ENCODE measurements around the gene PEX14. TPM values are rescaled to one million over a fixed set of nuclear protein-coding genes. Genes with fewer than 3 reads are reported as not detected.
A peak's percentile ranks its signal among the peaks of the same experiment; 100 is the strongest.
"Not testable (repeated sequence)": the region's sequence is repeated elsewhere in the genome, so short reads cannot be mapped to it uniquely, and the experiment has no call there.

The PEX14 gene, protein sequence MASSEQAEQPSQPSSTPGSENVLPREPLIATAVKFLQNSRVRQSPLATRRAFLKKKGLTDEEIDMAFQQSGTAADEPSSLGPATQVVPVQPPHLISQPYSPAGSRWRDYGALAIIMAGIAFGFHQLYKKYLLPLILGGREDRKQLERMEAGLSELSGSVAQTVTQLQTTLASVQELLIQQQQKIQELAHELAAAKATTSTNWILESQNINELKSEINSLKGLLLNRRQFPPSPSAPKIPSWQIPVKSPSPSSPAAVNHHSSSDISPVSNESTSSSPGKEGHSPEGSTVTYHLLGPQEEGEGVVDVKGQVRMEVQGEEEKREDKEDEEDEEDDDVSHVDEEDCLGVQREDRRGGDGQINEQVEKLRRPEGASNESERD
- 9.2 TPM for total RNA-seq

DNA sequence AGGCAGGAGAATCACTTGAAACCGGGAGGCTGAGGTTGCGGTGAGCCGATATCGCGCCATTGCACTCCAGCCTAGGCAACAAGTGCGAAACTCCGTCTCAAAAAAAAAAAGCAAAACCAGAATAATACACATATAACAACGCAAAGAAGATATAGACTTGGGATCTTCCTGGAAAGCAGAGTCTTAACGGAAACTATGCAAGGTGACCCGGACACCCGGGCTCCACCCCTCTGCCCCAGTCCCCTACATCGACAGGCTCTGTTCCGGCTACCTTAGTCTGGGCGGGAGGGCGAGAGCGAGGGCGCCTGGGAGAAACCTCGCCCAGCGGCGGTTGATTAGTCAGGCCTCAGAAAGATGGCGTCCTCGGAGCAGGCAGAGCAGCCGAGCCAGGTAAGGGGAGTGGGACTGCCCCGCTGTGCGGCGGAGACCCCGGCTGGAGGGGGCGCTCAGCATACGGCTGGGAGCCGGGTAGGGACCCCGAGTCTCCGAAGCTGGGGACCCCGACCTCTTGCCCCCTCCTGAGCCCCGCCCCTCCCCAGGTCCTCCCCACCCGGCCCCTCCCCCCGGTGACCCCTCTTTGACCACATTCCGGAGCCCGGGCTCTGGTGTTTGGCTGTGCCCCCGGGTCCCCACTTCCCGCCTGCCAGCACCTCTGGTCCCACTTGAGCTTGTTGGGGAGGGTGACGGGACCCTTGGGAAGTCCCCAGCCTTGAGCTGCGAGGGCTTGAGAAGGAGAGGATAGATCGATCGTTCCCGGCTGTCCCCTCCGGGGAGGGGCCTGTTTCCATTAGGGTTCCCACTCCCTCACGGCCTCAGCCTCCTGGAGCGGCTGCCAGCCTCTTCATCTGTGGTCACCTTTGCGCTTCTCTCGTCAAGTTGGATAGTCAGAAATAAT is at the start of gene PEX14:
Gene PEX14 (plus strand): TSS at position 338 of the 895 bp plus-strand sequence. CDS start 17 bp downstream, at position 355.
- DNase-seq = peak; percentile 83

DNA sequence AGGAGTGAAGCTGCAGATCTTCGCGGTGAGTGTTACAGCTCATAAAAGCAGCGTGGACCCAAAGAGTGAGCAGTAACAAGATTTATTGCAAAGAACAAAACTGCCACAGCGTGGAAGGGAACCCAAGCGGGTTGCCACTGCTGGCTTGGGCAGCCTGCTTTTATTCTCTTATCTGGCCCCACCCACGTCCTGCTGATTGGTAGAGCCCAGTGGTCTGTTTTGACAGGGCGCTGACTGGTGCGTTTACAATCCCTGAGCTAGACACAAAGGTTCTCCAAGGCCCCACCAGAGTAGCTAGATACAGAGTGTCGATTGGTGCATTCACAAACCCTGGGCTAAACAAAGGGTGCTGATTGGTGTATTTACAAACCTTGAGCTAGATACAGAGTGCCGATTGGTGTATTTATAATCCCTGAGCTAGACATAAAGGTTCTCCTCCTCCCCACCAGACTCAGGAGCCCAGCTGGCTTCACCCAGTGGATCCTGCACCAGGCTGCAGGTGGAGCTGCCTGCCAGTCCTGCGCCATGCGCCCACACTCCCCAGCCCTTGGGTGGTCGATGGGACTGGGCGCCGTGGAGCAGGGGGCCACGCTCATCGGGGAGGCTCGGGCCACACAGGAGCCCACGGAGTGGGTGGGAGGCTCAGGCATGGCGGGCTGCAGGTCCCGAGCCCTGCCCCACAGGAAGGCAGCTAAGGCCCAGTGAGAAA is 48.8 kb upstream of the PEX14 start:
- not testable (repeated sequence) for DNase-seq

DNA sequence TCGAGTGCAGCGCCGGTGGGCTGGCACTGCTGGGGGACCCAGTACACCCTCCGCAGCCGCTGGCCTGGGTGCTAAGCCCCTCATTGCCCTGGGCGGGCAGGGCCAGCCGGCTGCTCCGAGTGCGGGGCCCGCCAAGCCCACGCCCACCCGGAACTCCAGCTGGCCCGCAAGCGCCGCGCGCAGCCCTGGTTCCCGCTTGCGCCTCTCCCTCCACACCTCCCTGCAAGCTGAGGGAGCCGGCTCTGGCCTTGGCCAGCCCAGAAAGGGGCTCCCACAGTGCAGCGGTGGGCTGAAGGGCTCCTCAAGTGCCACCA is 48.3 kb upstream of the PEX14 start:
- not testable (repeated sequence) for DNase-seq

DNA sequence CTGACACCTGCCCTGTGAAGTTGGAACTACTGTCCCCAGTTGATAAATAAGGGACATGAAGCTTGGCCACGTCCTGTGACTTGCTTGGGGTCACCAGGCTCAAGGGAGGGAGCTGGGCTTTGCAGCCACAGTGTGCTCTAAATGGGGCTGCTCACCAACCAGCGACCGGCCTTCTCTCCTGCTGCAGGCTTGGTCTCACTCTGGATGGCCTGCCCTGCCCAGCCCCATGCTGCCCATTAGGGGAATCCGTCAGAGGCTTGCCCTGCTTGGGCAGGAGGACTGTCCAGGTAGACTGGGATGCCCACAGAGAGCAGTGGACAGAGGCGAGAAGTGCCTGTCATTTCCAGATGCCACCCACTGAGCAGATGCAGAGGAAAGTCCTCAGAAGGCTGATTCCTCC is 45.8 kb upstream of the PEX14 start:
- DNase-seq = no peak

DNA sequence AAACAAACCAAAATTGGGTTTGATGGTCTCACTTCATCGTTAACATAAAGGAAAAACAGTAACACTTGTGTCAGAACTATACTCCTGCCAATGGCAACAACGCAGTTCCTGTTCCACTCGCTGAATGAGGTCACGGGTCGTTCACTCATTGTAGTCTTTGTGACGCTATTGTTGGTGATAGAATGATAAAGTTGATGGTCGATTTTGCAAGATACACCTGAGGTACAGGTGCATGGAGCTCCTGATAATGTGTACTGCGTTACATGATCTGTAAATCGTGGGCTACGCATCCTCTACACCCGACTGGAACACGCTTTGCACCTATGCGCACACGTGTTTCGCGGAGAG is 44.9 kb upstream of the PEX14 start:
- DNase-seq = no peak

DNA sequence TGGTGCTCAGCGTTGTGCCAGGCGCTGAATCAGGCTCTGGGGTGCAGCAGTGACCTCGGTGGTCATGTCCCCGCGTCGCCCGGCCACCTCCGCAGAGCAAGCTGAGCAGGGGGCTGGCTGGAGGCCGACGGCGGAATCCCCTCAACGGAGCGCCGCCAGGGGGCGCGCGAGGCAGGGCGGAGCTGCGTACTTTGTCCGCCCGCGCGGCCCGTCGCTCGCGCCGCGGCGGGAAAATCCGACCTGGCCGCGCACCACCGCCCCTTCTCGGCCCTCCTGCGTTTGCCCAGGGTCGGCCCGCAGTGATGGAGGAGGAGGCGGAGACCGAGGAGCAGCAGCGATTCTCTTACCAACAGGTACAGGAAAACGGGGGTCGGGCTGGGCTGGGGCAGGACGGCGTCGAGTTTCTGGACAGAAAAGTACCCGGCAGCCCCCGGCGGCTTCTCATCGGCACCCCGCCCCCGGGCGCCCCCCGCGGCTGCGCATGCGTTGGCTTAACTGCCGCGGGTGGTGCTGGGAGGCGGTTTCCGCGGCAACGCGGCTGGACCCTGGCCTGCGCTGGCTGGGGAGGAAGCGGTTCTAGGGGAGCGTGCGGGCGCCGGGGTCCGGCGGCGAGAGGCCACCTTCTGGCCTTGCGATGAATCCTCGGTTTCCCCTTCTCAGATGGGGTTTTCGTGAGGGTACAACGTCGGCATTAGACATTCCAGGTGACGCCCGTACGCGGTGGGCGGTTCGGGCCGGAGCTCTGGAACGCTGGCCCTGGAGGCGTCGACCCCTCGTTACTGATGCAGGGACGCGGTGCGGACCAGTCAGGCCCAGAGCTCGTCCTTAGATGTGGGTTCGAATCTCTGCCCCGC is 44.3 kb upstream of the PEX14 start, which contains the start of gene CENPS:
Gene CENPS (plus strand): TSS at position 218 of the 854 bp plus-strand sequence. CDS start 85 bp downstream, at position 303.
- peak; percentile 82 for DNase-seq

DNA sequence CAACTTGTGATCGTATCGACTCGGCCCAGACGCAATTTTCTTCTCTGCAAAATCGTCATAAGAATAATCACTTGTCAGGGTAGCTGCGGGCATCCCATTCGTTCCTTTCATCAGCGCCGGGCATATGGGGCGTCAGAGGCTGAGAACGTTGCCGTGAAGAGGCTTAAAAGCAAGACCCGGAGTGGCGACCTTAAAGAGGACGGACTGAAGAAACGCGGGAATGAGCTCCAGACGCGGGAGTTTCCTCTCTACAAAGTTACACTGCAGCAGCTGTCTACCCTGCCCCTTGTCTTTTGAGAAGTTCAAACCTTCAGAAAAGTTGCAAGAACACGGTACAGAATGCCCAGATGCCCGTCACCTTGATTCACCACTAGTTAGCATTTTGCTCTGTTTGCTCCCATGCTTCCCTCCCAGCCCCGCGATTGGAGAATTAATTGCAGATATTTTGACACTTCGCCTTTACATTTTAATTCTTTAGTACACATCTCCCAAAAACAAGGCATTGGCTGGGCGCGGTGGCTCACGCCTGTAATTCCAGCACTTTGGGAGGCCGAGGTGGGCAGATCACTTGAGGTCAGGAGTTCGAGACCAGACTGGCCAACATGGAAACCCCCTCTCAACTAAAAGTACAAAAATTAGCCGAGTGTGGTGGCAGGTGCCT is 43.5 kb upstream of the PEX14 start:
- DNase-seq = no peak

DNA sequence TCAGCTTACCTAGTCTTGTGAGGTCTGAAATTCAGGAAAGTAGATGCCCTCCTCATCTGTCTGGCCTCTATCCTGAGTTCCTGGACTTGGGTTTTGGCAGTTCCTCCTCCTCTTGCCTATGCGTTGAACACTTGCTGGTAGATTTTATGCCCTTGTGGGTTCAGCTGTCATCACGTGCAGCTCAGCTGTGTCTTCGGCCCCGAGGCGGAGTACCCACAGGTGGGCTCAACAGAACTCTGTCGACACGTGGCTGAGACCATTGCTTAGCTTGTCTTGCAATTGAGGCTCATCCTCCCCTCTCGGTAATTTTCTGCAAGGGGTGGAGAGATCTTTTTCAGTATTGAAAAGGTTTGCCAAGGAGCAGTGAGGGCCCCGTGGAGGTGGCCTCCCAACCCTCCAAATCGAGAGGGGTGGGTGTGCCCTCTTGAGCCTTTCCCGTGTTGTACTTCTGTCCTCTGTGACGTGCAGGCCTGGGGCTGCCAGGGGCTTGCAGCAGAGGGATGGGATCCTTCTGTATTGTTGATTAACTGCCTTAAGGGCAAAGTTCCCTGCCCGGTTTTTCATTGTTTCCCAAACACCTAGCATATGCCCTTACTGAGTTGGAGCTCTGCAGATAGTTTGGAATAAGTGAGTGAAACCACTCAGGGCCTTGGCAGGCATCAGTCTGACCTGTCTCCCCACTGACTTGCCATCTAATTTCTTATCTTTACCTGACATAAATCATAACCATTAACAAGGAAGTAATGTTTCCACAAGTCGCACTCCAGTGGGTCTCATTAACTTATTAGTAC is 41.6 kb upstream of the PEX14 start:
- DNase-seq = no peak

DNA sequence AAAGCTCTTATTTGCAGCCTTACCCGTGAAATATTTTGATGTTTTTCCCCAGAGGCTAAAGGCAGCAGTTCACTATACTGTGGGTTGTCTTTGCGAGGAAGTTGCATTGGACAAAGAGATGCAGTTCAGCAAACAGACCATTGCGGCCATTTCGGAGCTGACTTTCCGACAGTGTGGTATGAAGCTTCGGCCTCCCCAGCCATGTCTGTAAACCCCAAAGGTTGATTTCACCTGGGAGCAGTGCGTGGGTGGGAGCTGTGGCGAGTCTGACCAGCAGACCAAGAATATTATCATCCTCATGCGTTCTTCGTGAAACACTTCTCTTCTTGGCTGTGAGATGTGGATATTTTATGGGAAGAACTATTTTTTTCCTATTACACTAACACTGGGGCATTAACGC is 41.0 kb upstream of the PEX14 start:
- no peak for DNase-seq

DNA sequence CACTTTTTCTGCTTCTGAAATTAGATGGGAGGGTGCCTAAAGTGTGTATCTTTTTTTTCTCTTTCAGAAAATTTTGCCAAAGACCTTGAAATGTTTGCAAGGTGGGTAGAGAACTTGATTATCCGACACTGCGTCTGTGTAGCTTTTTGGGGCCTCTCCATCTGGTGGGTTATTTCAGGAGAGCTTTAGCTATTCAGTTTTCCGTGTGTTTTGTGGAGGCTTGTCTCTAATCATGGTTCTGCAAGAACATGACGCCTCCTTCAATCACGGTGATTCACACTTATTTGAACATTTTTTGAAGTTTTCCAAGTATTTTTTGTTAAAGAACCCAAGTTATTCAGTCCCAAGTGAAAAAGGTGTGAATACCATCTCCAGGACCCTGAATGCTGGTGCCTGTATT is 40.2 kb upstream of the PEX14 start:
- DNase-seq = no peak

DNA sequence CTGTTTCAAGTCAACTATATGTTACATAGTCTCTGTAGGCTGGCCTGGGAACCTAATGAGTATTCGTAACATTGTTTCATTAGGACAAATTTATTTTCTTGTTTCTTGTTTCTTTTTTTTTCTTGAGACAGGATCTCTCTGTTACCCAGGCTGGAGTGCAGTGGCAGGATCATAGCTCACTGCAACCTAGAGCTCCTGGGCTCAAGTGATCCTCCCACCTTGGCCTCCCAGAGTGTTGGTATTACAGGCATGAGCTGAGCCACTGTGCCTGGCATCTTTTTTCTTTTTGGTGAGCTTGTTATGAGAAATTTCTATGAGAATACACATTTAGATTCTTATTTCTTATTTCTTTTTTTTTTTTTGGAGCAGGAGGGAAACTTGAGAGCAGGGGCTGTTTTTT is 37.7 kb upstream of the PEX14 start:
- no peak for DNase-seq

DNA sequence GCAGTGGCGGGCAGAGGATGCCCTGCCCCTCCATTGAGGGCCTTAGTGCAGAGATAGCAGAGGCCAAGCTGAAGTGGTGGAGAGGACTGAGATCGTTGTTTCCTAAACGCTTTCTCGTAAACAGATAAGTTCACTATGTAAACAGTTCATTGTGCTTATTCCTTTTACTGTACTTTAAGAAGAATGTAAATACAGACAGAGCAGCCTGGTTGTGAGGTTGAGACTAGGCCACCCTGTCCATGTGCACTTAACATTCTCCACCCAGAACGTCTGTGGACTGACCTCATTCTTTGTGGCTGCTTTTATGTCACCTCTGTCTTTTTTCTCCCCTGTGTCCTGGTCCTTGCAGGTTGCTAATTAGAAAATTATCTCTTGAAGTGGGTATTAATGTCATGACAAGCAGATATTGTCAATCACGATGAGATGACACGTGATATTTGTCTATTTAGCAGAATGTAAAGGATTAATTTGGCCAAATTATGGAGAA is 36.0 kb upstream of the PEX14 start:
- no peak for DNase-seq

DNA sequence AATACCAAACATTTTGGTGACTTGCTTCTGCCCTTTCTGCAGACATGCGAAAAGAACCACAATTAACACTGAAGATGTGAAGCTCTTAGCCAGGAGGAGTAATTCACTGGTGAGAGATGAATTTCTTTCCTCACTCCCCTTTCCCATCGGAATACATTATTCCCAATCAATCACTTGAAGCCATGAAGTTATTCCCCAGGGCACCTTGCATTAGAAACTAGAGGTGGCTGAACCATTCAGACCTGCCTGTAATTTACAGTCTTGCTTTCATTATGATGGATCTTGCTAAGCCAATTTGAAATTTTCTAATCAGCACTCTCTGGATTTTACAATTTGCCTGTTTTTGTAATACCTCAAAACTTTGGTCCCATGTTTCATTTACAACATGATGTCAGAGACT is 34.4 kb upstream of the PEX14 start:
- DNase-seq = no peak

DNA sequence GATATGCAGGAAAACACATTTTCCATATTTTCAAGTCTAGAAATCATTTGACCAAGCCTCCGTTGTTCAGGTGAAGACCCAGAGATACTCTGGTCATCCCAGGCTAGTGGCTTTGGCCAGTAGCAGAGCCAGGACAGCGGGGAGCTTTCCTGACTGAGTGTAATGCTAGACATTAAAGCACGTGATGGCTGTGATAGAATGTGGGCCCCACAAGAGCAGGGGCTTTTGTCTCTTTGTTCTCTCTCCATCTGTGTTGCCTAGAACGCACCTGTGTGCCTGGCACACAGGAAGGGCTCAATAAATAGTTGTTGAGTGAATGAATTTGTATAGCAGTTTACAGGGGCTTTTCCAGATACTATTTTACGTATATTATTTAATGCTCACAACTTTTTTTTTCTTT is 34.0 kb upstream of the PEX14 start:
- DNase-seq = no peak

DNA sequence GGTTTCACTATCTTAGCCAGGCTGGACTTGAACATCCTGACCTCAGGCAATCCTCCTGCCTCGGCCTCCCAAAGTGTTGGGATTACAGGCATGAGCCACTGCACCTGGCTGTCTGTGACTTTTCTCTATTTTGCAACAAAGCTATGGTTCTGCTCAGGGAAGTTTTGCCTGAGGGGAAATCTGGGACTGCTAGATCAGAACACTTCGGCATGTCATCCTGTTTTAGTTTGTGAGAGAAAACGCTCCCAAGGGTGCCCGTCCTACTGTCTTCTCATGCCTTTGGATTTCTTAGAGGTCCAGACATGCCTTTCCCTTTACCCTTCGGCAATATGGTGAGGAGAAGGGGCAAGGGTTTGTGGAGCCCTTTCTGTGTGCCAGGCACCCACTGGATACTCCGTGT is 30.5 kb upstream of the PEX14 start:
- DNase-seq = no peak

DNA sequence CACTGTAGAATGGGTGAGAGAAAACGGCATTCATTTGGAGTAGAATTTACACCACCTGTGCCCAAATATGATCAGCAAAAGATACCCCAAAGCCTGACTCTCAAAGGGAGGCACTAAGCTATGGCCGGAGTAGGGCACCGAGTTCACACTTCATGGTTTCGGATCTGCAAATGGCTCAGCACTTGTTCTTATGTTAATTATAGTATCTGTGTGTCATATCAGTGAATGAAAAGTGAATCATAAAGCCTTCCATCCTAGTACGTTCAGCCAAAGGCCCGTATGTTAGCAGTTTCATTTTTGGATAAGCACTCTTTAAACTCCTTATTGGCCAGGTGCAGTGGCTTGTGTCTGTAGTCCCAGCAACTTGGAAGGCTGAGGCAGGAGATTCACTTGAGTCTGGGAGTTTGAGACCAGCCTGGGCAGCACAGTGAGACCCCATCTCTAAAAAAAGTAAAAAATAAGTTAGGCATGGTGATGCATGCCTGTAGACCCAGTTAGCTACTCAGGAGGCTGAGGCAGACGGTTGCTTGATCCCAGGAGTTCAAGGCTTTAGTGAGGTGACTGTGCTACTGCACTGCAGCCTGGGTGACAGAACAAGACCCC is 29.9 kb upstream of the PEX14 start:
- DNase-seq = no peak

DNA sequence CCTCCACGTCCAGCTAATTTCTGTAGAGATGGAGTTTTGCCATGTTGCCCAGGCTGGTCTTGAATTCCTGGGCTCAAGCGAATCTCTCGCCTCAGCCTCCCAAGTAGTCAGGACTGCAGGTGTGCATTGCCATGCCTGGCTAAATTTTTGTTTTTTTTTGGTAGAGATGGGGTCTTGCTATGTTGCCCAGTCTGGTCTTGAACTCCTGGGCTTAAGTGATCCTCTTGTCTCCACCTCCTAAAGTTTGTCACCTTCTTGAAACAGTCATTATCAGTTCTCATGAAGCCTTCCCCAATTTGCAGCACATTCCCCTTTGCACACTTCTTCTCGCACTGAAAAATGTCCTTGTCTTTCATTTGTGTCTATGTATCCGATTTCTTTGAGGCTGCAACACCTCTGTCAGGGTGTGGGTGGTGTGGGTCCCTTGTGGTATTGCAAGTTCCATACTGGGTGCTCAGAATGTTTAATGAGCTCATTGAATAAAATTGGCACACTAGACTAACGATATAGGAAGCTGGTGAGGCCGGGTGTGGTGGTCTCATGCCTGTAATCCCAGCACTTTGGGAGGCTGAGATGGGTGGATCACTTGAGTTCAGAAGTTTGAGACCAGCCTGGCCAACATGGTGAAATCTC is 27.8 kb upstream of the PEX14 start:
- no peak for DNase-seq

DNA sequence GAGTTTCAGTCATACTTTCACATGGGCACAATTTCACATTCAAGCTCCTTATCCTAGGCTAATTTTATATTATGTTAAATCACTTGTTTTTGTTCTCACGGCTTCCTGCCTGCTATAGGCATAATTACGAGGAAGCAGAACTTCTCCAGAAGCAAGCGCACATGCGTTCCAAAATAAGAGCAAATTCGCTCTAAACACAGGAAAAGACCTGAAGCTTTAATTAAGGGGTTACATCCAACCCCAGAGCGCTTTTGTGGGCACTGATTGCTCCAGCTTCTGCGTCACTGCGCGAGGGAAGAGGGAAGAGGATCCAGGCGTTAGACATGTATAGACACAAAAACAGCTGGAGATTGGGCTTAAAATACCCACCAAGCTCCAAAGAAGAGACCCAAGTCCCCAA is 25.0 kb upstream of the PEX14 start, which contains the start of gene CORT:
Gene CORT (plus strand): TSS at position 281 of the 400 bp plus-strand sequence. CDS start 193 bp downstream, outside the sequence.
- DNase-seq = no peak

DNA sequence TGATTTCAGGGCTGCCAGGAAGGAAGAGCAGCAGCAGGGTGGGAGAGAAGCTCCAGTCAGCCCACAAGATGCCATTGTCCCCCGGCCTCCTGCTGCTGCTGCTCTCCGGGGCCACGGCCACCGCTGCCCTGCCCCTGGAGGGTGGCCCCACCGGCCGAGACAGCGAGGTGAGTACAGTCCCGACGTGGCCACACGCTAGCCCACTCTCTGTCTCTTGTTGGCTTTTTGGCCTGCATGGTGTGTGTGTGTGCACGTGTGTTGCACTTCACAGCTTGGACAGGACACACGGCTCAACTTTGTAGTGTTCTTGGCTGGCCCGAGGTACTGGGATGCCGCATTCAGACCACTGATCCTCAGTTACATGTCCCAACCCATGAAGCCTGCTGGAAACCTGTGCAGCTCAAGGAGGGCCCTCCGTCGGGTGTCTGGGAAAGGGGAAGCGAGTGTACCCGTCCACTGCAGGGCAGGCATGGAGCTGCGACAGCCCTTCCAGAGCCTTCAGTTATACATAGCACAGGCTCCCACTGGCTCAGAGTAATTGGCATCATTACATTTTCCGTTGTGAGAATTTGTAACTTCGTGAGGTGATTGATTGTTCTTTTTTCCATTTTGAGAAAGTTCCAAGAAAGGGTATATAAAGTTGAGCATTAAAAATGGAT is 24.5 kb upstream of the PEX14 start:
- no peak for DNase-seq
